HG02610 (cell line): Measurements from ENCODE around the gene TNFRSF18.

Experiments
- ATAC-seq: cut with Tn5 transposase; IDR thresholded peaks from one replicate; pipeline ENCODE4 v1.9.1; 2021; ENCODE audit warnings: mild to moderate bottlenecking, moderate library complexity; ENCODE audit not compliant: unreplicated experiment

TNFRSF18 gene

GRCh38 chr1:1228596-1229321 is 22.4 kb upstream of the TNFRSF18 start:
- ATAC-seq: no peak

DNA sequence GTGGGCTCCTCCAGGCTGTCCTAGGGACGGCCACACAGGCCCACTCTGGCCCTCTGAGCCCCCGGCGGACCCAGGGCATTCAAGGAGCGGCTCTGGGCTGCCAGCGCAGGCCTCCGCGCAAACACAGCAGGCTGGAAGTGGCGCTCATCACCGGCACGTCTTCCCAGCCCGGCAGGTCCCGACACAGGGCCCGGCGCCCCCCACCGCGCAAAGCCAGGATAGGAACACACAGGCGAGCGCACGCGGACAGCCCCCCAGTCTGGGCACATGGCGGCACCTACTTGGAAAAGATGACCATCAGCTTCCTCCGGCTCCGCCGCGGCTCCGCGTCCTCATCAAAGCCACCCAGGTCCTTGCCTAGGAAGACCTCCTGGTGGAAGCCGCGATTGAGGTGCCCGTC is 21.8 kb upstream of the TNFRSF18 start:
- no peak for ATAC-seq

GRCh38 chr1:1227386-1227785 is 21.0 kb upstream of the TNFRSF18 start:
- no peak for ATAC-seq

GRCh38 chr1:1226566-1227362 is 20.4 kb upstream of the TNFRSF18 start:
- ATAC-seq: no peak

- ATAC-seq: no peak
These were observed 19.5 kb upstream of the TNFRSF18 start for GRCh38 chr1:1225913-1226312.

- no peak for ATAC-seq
These were observed 18.9 kb upstream of the TNFRSF18 start for GRCh38 chr1:1225238-1225845.

DNA sequence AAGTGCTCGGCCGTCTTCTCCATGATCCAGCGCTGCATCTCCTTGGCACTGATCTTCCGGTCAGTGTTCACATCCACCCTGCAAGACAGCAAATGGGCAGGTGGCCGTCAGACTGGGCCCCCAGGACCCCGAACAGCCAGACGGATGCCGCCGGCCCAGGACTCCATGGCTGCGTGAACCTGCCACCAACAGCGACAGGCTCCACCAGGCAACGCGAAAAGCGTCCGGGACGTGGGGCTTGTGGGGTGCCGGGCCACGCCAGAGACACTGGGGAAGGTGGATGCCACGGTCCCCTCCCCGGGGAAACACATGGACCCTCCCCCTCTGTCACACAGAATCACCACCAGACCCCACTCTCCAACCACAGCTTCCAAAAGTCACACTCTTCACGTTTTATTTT is 17.5 kb upstream of the TNFRSF18 start:
- ATAC-seq: no peak

- no peak for ATAC-seq
These were observed 16.9 kb upstream of the TNFRSF18 start for GRCh38 chr1:1223321-1223720.

GRCh38 chr1:1222575-1223225 is 16.3 kb upstream of the TNFRSF18 start:
- ATAC-seq: no peak

DNA sequence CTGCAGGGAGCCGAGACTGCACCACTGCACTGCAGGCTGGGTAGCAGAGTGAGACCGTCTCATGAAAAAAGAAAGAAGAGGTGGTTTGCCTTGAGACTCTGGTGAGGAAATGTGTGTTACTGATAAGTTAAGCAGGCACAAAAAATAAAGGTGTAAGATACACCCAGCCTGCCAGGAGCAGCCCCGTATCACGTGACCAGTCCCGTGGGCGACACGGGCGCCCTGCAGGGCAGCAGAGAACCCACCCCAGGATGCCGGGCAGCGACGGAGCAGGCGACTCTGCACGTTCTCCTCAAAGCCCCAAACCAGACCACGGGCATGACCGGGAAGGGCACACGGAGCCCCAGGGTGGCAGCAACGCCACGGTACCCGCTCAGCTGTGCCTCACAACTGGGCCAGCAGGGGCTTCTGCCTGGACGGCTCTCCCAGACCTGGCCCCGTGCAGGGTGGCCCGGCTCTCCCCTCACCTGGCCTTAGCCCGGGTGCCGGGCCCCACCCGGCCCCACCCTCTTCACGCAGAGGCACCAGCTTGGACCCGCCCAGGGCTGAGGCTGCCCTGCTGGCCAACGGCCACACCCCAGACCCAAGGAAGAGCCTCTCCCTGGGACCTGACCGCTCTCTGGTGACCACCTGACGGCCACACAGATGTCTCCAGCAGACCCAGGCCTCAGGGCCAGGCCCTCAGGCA is 15.6 kb upstream of the TNFRSF18 start:
- ATAC-seq: no peak

- ATAC-seq: no peak
These were observed 13.8 kb upstream of the TNFRSF18 start for GRCh38 chr1:1220197-1220596.

DNA sequence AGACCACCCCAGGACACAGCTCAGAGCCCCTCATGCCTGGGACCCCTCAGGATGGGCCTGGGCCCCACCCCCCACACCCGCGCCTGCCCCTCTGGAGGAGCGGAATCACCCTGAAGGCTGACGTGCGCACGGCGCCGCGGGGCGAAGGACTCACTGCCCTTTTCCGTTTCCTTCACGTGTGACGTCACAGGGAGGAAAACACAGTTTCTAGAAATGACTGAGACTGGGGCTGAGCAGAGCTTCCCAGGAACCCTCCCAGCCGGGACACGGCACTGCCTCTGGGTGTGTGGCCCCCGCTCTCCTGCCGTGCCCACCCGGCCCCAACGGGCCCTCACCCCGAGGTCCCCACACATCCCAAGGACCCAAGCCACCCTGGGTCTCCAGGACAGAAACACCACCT is 12.9 kb upstream of the TNFRSF18 start:
- no peak for ATAC-seq

GRCh38 chr1:1218524-1219200 is 12.3 kb upstream of the TNFRSF18 start:
- ATAC-seq: no peak

GRCh38 chr1:1217621-1218523 is 11.5 kb upstream of the TNFRSF18 start:
- no peak for ATAC-seq

DNA sequence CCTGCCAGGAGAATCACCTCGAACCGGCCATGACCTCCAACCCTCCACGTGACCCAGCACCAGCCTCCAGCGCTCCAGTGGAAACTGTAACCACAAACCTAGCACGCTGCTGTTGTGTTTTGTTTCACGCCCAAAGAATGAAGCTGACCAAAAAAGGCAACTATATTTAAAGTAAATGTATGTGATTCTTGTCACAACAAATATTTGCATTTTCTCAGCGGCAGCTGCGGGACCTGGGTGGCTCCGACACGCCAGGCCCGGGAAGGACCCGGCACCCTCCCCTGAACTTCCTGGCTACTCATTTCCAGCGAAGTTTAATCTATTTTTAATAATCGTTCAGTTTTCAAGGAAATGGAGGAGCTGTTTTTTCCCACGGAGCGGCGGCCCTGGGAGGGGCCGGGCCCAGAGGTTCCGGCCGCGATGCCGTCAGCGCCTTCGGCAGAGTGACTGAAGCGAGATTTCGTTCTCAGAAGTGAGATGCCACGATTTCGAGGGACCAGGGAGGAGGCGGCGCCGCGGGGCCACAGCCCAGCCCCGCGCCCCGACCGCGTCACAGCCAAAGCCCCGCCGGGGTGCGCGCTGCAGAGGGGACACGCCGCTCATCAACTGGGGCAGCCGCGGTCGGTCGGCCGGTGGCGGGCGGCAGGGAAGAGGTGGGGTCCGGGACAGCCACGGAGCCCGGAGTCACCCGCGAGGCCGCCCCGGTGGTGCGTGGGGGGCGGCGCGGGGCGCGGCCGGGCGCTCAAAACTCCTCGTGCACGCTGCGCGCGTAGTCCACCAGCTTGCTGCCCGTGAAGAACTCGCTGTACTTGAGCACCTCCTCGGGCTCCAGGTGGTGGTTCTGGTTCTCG is 10.6 kb upstream of the TNFRSF18 start:
- no peak for ATAC-seq

DNA sequence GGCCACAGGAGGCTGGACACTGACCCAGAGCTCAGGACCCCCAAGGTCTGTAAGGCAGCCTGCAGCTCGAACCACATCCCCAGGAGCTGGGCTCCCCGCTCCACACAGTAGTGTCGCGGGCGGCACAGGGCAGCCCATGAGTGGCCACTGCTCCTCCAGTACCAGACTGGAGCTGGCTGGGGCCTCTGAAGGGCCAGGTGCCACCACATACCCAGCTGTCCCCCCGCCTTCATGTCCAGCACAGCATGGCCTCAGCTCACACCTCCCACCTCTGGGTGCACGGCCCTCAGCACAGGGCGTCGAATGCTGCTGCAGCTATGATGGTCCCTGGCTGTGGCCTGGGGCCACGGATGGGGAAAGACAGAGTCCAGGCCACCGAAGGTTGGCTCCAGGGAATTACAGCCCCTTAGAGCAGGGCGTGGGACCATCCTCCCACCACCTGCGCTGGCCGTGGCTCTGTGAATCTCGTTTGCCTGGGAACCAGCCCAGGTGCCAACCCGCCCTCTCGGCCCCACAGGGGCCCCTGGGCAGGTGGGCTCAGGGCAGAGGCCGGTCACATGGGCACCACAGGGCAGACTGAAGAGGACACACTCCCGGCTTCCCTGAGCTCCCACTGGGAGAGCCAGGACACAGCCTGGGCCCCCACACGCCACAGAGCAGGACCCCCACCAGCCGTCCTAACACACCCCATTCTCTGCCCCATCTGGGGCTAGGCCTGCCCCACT is 9.7 kb upstream of the TNFRSF18 start:
- ATAC-seq: no peak

DNA sequence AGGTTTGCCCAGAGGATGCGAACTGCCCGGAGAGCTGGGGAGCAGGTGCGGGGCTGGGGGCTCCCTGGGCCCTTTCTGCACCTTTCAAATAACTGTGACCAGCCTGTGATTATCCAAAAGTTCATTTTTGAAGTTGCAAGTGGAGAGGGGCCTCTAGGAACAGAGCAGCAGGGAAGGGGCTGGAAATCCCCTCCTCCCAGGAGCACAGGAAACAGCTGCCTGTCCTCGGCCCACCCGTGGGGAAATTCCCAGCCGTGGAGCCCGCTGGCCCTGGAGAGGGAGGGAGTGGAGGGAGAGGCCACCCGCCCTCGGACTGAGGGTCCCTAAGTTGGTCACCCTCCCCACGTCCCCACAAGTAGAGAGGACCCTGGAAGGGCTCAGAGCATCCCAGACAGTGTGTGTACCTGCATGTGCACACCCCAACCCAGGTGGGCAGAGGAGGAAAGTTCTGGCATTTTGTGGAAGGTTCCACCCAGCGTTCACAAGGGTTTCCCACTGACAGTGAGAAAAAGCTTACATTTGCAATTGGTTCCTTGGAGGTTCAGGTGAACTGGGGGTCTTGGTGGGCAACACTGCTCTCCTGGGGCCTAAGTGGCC is 8.8 kb upstream of the TNFRSF18 start:
- ATAC-seq: no peak
